Spleen (tissue), 11 donors: ENCODE results near the gene RCN1. TPM values are rescaled to one million over a fixed set of nuclear protein-coding genes. Genes with fewer than 3 reads are reported as not detected.

Source experiments
- DNase-seq: peaks from one replicate; pipeline ENCODE4 v3.0.0-alpha.2; 2020
- H3K27ac ChIP-seq, 8 donors: fragments of 200-600 bp; sonication (generic) in 7 of 8; 1 replicate in 4 of 8; 2 replicates in 4 of 8; pipeline versions ENCODE4 v1.5.0 to v1.8.0; 2016 to 2021; ENCODE audit warnings: inconsistent platforms in 4 of 8, mild to moderate bottlenecking in 4 of 8, moderate library complexity in 1 of 8
- H3K27me3 ChIP-seq, 7 donors: fragments of 200-600 bp; sonication (generic) in 6 of 7; replicated peaks in 1 of 7; 1 replicate in 4 of 7; 2 replicates in 3 of 7; pipeline versions ENCODE4 v1.5.0 to v1.8.0; 2016 to 2021; ENCODE audit warnings: inconsistent platforms in 3 of 7, mild to moderate bottlenecking in 1 of 7
- H3K36me3 ChIP-seq, 6 donors: fragments of 200-600 bp; sonication (generic) in 5 of 6; 1 replicate in 4 of 6; 2 replicates in 2 of 6; pipeline versions ENCODE4 v1.5.0 to v1.8.0; 2016 to 2021; ENCODE audit warnings: inconsistent platforms in 2 of 6
- H3K4me1 ChIP-seq, 6 donors: fragments of 200-600 bp; sonication (generic) in 5 of 6; 1 replicate in 3 of 6; 2 replicates in 3 of 6; pipeline versions ENCODE4 v1.5.0 to v1.8.0; 2016 to 2021; ENCODE audit warnings: inconsistent platforms in 3 of 6
- H3K4me3 ChIP-seq, 8 donors: fragments of 200-600 bp; sonication (generic) in 7 of 8; 1 replicate in 4 of 8; 2 replicates in 4 of 8; pipeline versions ENCODE4 v1.5.0 to v1.8.0; 2016 to 2021; ENCODE audit warnings: inconsistent platforms in 4 of 8, mild to moderate bottlenecking in 4 of 8, moderate library complexity in 2 of 8
- H3K9me3 ChIP-seq, 8 donors: fragments of 200-600 bp; sonication (generic) in 7 of 8; 1 replicate in 4 of 8; 2 replicates in 4 of 8; pipeline versions ENCODE4 v1.5.0 to v1.8.0; 2016 to 2021; ENCODE audit warnings: inconsistent platforms in 4 of 8
- POLR2A ChIP-seq, 3 donors: fragments of 450-650 bp; IDR thresholded peaks; one replicate each; pipeline ENCODE4 v1.5.1; 2017; ENCODE audit warnings: antibody characterized with exemption in 3 of 3, mild to moderate bottlenecking in 1 of 3
- POLR2AphosphoS5 ChIP-seq, 3 donors: sonication (generic); formaldehyde crosslinking; IDR thresholded peaks; one replicate each; pipeline ENCODE4 v1.5.1; 2017; ENCODE audit warnings: antibody characterized with exemption in 3 of 3
- whole genome bisulfite sequencing, 5 donors: extraction: QIAGEN DNeasy Blood & Tissue Kit in 3 of 5; methylation state at CpG; one replicate each; pipeline versions ENCODE4 v1.1.5 to v1.1.7; 2013 to 2018; 5-methylcytosine and 5-hydroxymethylcytosine counted together
- intact Hi-C: fragments of 100-400 bp; cut with DNase I; formaldehyde crosslinking; loops from one replicate; pipeline ENCODE4 v1.15.0; 2023; ENCODE audit warnings: low total_unique reads
- polyA plus RNA-seq, 3 donors: library from polyadenylated mRNA; stranded (reverse); fragments of 200-250 nt; gene quantifications; one replicate each; pipeline ENCODE4 v1.2.1, GENCODE V29; 2013
- total RNA-seq, 7 donors: library from RNA; depleted of rRNA in 3 of 7; stranded (reverse); fragments of >200 nt in 3 of 7; fragmentation: NEBNext Ultra II Directional in 4 of 7; extraction: Animal tissue kit (Norgen Biotek cat#: 25700) in 4 of 7; gene quantifications; one replicate each; pipeline versions ENCODE4 v1.1.0 to v1.2.1, GENCODE V29; 2016 to 2021
- TF ChIP-seq, protein P1 (sequence below), 11 experiments: fragments of 200-600 bp in 7 of 11; fragments of 450-650 bp in 4 of 11; sonication (generic) in 4 of 11; IDR thresholded peaks in 8 of 11; conservative IDR thresholded peaks in 3 of 11; 1 replicate in 7 of 11; 2 replicates in 4 of 11; pipeline versions ENCODE4 v1.4.0 to v1.8.0; 2016 to 2021; ENCODE audit warnings: antibody characterized with exemption in 11 of 11, inconsistent platforms in 4 of 11, mild to moderate bottlenecking in 1 of 11
- donor health status: healthy with polysubstance abuse.
- donor health status: DM: no; HTN: no; CAD: no; lungs with moderate emphysema.
- donor health status: DM: no; HTN: no; CAD: no.
- donor health status: Bipolar disorder and iron deficiency.
- donor health status: healthy.
- donor health status: DM: no; HTN: no; CAD: no.
- donor health status: DM: yes; HTN: yes; CAD: no.

RCN1 gene
- total and polyA plus RNA-seq, 10 donors = 23.3 to 53.8 (median 38.2) TPM

DNA sequence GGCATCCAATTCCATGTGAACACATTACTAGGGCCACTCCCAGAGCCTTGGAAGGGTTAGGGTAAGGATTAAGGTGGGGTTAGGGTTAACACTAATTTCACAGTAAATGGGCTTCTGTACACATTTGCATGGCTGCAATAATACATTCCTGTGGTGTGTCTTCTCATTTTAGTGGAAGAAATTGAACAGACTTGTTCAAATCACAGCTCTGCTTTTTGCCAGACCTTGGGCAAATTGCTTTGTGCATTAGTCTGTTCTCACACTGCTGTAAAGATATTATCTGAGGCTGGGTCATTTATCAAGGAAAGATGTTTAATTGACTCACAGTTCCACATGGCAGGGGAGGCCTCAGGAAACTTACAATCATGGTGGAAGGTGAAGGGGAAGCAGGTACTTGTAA, 45.4 kb upstream of the RCN1 start:
- no peak overlapping the region for H3K4me3 ChIP-seq
- TF ChIP-seq, protein P1, sequence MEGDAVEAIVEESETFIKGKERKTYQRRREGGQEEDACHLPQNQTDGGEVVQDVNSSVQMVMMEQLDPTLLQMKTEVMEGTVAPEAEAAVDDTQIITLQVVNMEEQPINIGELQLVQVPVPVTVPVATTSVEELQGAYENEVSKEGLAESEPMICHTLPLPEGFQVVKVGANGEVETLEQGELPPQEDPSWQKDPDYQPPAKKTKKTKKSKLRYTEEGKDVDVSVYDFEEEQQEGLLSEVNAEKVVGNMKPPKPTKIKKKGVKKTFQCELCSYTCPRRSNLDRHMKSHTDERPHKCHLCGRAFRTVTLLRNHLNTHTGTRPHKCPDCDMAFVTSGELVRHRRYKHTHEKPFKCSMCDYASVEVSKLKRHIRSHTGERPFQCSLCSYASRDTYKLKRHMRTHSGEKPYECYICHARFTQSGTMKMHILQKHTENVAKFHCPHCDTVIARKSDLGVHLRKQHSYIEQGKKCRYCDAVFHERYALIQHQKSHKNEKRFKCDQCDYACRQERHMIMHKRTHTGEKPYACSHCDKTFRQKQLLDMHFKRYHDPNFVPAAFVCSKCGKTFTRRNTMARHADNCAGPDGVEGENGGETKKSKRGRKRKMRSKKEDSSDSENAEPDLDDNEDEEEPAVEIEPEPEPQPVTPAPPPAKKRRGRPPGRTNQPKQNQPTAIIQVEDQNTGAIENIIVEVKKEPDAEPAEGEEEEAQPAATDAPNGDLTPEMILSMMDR (IDR thresholded peaks at IDR 0.05 in 8 of 11, conservative IDR thresholded peaks at IDR 0.05 in 3 of 11) = no peak
- TF ChIP-seq POLR2AphosphoS5 (IDR thresholded peaks at IDR 0.05) (no peak), POLR2A (IDR thresholded peaks at IDR 0.05) (no peak)
- H3K27me3 ChIP-seq = peaks cover 0 to 22% (median 0%) of the 10 kb centered on the region in 7 donors
- intact Hi-C loops = no loop called here
- DNase-seq = no peak
- no peak overlapping the region for H3K27ac ChIP-seq
- no peaks in the 10 kb centered on the region for H3K4me1 ChIP-seq
- H3K9me3 ChIP-seq = no peaks in the 10 kb centered on the region
- H3K36me3 ChIP-seq = no peaks in the 10 kb centered on the region

DNA sequence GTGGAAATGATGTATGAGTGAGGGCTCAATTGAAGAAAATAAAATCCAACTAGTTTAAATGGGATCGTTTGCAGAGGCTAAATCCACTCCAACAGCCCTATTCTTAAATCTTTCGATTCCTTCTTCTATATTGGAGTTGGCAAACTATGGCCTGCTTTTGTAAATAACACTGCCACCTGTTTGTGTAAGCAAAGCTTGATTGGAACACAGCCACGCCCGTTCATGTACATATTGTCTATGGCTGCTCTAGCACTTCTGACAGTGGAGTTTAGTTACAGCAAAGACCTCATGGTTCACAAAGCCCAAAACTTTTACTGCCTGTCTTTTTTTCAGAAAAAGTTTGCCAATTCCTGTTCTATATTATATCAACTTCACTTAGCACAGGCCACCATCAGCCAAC, 40.6 kb upstream of the RCN1 start:
- Histone ChIP-seq H3K4me3 (no peak overlapping the region), H3K36me3 (no peaks in the 10 kb centered on the region), H3K27me3 (peaks cover 0 to 26% (median 0%) of the 10 kb centered on the region in 7 donors), H3K27ac (no peak overlapping the region), H3K9me3 (no peaks in the 10 kb centered on the region), H3K4me1 (no peaks in the 10 kb centered on the region)
- WGBS, 5 donors = 82 to 90% (median 87%) methylated on average over 4 of the region's 4 CpGs
- DNase-seq = no peak
- intact Hi-C loops = no loop called here
- TF ChIP-seq, protein P1 (IDR thresholded peaks at IDR 0.05 in 8 of 11, conservative IDR thresholded peaks at IDR 0.05 in 3 of 11) = no peak
- TF ChIP-seq POLR2AphosphoS5 (IDR thresholded peaks at IDR 0.05) = no peak
- TF ChIP-seq POLR2A (IDR thresholded peaks at IDR 0.05) = no peak

DNA sequence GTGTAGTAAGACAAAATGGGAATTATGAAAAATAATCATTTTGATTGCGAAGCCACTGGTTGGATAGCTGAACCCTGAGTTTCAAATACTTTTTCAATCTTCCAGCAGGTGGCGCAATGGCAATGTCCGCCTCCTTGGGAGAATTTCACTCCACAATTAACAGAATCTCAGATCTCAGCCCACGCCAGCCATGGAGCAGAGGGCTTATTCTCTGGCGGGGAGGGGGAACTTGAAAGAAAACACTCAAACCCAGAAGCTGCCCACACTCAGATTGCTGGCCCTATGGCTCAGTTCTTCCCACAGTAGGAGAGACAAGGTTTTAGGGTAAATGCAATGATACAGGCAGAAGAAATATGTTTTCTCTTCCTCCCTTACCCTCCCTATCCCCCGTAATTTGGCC, 38.7 kb upstream of the RCN1 start:
- Histone ChIP-seq H3K9me3 (no peaks in the 10 kb centered on the region), H3K27me3 (peaks cover 0 to 33% (median 0%) of the 10 kb centered on the region in 7 donors), H3K36me3 (no peaks in the 10 kb centered on the region), H3K4me1 (no peaks in the 10 kb centered on the region), H3K27ac (no peak overlapping the region), H3K4me3 (no peak overlapping the region)
- TF ChIP-seq POLR2AphosphoS5 (IDR thresholded peaks at IDR 0.05) = no peak
- no peak for TF ChIP-seq POLR2A (IDR thresholded peaks at IDR 0.05)
- TF ChIP-seq, protein P1 (IDR thresholded peaks at IDR 0.05 in 8 of 11, conservative IDR thresholded peaks at IDR 0.05 in 3 of 11) = peak in 10 of 11 experiments; percentile 50 to 79 (median 69)
- 18 to 25% (median 23%) methylated on average over 6 of the region's 6 CpGs for WGBS, 5 donors
- DNase-seq = no peak
- intact Hi-C loops = loop anchor here (2.0 kb wide), 1 partner anchor 125 kb away; no protein-coding TSS in a partner anchor

DNA sequence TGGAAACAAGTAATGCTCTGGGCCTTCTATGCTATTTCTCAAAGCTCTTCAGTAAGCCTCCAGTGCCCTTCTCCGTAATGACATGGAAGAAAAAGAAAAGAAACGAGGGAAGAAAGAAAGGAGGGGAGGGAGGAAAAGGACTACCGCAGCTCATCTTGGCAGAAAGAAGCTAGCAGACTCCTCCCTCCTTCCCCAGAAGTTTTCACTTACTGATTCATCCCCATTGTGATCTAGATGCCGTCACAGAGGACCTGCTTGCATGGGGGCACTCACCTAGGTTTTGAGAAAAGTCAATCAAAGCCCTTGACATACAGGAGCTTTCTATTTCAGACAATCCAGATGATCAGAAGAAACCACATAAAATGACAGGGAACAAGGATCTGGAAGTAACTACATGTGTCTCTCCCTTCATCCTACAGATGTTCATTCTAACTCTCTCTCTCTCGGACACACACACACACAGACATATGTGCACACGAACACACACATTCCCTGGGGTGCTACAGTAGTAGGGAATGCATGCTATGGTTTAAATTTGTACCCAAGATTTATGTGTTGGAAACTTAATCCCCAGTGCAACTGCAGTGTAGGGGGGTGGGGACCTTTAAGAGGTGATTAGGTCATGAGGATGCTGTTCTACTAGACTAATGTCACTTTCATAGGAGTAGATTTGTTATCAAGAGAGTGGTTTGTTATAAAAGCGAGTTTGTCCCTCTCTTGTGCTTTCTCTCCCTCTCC, 37.6 kb upstream of the RCN1 start:
- 78 to 86% (median 81%) methylated on average over 7 of the region's 7 CpGs for WGBS, 5 donors
- intact Hi-C loops = loop anchor here (2.0 kb wide), 1 partner anchor 123 kb away; no protein-coding TSS in a partner anchor
- Histone ChIP-seq H3K36me3 (no peaks in the 10 kb centered on the region), H3K9me3 (no peaks in the 10 kb centered on the region), H3K4me3 (no peak overlapping the region), H3K27me3 (peaks cover 0 to 34% (median 0%) of the 10 kb centered on the region in 7 donors), H3K4me1 (no peaks in the 10 kb centered on the region), H3K27ac (no peak overlapping the region)
- TF ChIP-seq POLR2A (IDR thresholded peaks at IDR 0.05) (no peak), POLR2AphosphoS5 (IDR thresholded peaks at IDR 0.05) (no peak)
- TF ChIP-seq, protein P1 (IDR thresholded peaks at IDR 0.05 in 8 of 11, conservative IDR thresholded peaks at IDR 0.05 in 3 of 11) = no peak
- no peak for DNase-seq
